Inflammatory macrophage treated with lipopolysaccharide for 1 hour (primary cell): ENCODE measurements around the gene KDM1A.

Experiments
- DNase-seq, 2 donors: peaks; one replicate each; pipeline ENCODE4 v3.0.0-alpha.2; 2020 to 2022

KDM1A gene

DNA sequence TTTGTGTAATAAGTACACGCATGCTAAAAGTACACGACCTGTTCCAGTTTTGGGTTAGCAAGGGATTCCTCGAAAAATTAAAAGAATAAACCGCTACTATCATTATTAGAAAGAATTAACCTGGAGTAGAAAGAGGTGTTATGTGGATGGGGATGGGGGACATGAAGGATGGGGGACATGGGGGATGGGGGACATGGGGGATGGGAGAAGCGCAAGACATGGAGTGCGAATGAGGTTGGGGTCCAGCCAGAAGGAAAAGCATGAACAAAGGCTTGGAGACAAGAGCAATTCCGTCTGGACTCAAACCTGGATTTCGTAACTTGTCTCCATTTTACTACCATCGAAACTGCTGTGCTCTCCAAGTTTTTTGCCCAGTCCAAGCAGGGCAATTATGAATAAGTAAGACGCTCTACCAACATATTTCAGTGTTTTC is 591 bp upstream of the KDM1A start:
- DNase-seq, result no peak

DNA sequence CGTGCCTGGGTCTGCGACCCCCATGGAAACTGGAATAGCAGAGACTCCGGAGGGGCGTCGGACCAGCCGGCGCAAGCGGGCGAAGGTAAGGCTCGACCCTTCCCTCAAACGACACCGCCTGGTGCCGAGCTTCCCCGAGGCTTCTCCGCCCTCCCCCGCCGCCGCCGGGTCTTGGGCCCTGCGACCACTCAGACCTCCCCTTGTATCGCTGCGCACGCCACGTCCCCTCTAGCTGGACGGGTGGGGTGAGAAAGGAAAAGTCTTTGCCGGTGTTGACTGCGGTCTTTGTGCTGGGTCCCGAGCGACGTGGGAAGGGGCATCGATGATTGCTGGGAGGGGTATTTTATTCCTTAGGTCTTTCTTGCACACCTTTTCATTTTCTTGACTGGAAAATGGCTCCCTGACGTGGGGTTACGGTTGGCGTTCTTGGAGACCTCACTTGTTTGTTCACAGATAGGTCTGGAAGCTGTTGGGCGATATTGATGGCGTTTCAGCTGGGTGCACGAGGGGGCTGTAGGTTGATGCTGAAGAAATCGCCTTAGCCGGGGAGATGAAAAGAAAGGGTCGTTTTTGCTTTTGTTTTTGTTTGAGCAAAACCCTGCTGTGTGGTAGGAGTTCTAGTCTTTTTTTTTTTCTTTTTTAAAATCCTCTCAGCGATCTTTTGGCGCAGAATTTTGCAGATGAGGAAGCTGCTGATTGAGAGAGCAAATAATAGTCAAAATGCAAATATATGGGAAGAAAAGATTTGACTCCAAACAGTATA is 776 bp downstream of the KDM1A start:
- DNase-seq, result peak; percentile 17 to 19

DNA sequence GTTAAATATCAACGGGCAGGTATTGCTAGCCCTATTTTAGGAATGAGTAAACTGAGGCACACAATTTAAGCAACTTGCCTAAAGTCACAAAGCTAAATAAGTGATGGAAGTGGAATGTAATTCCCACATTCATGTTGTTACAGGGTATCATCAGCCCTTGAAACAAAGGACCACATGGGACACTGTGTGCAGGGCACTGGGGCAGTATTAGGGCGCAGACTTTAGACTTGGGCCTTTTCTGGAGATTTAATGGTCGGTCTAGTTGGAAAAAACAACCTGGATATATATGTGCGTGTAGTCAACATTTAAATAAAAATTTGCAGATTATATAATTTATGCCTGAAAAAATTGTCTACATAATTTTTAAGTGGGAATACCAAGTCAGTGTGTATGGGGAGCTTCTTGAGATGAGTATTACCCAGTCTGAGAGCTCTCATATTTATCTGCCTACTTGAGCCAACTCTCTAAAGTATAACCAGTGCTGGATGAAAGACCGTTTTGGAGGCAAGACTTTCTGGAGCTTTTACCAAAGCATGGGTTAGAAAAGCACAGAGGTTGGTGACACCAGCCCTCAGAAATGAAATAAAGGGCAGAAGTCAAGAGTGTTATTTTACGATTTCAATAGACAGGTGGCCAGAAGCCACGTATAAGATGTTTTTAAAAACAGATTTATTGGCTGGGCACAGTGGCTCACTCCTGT is 1.6 kb downstream of the KDM1A start:
- DNase-seq, result no peak

DNA sequence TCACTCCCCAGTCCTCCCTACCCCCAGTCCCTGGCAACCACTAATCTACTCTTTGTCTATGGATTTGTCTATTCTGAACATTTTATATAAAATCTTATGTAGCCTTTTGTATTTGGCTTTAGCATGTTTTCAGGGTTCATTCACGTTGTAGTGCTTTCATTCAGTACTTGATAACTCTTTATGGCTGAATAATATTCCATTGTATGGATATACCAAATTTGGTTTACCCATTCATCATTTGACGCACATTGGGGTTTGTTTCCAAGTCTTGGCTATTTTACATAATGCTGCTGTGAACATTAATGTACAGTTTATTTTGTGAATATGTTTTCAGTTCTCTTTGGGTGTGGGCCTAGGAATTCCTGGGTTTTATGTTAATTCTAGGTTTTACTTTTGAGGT is 2.6 kb downstream of the KDM1A start:
- DNase-seq, result no peak

DNA sequence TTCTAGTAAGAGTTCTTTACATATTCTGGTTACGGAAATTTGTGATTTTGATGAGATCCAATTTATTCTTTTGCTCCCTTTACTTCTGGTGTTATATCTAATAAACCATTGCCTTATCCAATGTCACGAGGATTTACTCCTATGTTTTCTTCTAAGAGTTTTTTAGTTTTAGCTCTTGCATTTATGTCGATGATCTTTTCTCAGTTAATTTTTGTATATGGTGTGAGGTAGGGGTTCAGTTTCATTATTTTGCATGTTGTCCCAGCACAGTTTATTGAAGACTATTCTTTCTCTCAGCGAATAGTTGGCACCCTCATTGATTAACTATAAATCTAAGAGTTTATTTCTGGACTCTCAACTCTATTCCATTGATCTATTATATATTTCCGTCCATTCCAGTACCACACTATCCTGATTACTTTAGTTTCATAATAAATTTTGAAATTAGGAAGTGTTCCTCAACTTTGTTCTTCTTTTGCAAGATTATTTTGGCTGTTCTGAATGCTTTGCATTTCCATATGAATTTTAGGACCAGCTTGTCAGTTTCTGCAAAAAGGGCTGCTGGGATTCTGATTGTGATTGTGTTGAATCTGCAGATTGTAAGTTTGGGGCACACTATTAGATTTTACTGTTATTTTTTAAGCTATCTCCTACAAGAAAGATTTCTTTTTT is 4.0 kb downstream of the KDM1A start:
- DNase-seq, result peak; percentile 22 to 28

DNA sequence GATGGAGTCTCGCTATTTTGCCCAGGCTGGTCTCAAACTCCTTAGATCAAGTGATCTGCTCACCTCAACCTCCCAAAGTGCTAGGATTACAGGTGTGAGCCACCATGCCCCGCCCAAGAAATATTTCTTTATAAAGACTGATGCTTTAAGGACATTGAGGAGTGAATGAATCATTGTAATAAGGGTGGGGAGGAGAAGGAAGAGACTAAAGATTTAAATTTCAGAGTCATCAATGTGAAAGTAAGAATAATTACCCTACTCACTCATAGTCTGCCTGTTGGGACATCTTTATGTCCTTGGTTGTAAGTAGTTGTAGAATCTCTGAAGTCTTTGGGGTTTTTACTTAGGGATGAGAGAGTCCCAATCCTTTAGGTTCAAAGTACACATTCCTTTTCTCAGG is 7.3 kb downstream of the KDM1A start:
- DNase-seq, result no peak

DNA sequence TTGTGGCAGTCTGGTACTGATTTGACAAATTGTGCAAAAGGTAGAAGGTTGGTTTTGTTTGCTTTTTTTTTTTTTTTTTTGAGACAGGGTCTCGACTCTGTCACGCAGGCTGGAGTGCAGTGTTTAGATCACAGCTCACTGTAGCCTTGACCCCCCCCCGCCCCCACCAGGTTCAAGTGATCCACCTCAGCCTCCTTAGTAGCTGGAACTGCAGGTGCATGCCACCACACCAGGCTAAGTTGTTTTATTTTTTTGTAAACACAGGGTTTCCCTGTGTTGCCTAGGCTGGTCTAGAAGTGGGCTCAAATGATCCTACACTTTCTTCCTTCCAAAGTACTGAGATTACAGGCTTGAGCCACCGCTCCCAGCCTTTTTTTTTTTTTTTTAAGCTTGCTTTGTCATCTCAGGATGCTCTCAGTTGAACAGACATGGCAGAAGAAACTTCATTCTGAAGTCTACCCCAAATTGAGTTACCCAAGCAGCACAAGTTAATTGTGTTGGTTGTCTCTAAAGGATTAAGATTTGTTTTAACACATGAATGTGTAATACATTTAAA is 8.2 kb downstream of the KDM1A start:
- DNase-seq, result no peak

DNA sequence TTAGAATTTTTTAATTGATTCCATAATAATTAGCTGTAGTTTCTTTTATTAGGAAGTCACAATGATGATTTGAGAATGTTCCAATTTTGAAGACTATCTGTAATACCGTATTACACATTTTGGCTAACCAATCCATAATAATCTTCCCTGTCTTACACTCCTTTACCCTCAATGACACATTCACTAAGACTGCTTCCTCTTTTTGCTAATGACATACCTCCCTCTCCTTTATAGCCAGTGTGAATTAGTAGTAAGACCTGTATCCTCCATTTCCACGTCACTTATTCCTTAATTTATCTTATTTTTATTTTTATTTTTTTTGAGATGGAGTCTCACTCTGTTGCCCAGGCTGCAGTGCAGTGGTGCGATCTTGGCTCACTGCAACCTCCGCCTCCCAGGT is 10.1 kb downstream of the KDM1A start:
- peak; percentile 38 to 59 for DNase-seq

DNA sequence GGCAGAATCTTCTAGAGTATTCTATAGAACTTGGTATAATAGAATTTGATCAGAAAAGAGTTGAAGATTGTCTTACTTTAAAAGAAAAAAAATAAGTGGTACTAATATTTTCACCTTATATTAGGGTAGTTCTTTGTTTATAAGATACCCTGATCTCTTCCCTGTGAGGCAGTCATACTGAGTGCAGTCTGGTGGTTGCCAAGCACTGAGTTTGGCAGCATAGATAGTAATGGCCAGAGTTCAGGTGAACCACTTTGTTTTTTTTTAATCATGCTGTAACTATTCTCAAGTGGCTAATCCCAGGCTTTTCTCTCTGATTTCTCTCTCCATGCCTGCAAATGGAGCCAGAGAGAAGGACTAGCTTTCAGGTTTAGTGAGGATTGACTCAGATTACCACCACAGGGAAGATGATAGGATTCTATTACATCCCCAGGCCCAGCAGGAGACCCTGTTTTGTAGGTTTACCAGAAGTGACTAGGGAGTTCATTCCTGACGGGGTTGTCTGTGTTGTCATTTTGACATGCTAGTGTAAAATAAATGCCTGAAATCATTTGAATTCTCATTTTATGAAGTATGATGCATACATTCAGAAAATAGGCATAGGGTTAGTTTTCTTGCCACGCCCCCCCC is 16.7 kb downstream of the KDM1A start:
- no peak for DNase-seq

DNA sequence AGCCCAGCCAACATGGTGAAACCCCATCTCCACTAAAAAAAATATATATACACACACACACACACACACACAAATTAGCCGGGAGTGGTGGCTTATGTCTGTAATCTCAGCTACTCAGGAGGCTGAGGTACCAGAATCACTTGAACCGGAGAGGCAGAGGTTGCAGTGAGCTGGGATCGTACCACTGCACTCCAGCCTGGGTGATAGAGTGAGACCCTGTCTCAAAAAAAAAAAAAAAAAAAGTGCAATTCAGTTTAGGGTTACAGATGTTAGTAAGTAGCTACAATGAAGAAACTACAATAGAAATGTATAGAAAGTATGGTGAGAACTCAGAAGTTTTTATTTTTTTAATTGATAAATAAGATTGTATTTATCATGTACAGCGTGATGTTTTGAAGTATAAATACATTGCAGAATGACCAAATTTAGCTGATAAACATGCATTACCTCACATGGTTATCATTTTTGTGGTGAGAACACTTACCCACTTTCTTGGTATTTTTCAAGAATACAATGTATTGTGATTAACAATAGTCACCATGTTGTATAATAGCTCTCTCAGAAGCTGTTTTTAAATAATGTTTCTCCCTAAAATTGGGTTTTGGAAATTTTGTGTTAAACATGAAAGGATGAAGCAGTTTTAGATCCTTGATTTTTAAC is 17.9 kb downstream of the KDM1A start:
- DNase-seq, result no peak

DNA sequence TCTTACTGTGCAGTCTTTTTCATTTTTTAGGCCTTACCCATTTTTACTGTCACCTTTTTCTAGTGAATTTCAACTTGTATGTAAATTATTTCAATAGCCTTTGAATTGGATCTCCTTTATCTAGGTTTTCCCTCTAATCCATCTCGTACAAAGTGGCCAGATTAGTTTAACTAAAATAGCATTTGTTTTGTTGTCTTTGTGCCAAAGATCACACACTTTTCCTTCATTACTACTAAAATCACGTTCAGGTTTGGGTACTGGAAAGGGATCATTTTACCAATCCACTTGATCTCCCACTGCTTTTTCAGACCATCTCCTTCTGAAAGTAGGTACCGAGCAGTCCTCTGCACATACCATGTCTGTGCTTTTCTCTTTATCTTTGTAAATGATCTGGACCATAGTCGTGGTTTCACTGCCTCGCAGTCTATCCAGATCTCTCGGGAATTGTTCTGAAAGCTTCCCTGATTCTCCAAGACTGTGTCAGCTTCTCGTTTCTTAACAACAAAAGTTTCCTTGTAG is 20.1 kb downstream of the KDM1A start:
- no peak for DNase-seq

DNA sequence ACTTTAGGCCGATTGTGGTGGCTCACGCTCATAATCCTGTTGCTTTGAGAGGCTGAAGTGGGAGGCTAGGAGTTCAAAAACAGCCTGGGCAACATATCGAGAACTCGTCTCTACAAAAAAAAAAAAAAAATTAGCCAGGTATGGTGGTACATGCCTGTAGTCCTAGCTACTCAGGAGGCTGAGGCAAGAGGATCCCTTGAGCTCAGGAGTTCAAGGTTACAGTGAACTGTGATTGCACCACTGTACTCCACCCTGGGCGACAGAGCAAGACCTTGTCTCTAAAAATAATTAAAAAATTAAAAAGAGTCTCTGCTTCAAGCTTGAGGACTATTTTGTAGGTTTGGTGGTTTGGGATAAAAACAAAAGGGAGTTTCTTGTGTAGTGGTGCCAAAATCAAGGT is 21.2 kb downstream of the KDM1A start:
- no peak for DNase-seq

DNA sequence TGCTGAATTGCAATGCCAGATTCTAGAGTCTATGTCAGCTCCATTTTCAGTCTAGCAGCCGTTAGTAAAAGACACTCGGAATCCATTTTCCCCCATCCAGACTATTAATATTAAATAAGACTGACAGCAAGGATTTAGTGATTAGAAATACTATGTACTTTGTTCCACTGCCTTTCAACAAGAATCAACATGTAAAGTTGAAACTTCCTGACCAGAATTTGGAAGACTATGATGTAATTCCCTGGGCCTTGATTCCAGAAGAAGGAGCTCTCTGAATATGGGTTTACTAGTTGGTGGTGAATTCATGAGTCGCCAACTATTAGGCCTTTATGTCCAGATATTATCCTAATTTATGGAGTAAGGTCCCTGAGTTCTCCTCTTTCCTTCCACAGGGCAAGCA is 24.8 kb downstream of the KDM1A start:
- no peak for DNase-seq

DNA sequence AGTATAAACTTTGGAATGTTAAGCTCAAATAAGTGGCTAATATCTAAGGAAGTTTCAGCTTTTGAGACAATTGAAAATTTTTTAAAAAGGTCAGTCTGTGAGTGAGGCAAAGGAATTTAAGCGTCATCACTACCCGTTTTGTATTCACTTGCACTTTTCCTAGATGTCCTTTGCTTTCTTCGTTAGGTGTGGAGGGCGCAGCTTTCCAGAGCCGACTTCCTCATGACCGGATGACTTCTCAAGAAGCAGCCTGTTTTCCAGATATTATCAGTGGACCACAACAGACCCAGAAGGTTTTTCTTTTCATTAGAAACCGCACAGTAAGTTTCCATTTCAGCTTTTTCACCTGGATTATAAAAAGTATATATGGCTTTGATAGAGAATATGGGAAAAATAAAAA is 30.9 kb downstream of the KDM1A start:
- DNase-seq, result no peak

DNA sequence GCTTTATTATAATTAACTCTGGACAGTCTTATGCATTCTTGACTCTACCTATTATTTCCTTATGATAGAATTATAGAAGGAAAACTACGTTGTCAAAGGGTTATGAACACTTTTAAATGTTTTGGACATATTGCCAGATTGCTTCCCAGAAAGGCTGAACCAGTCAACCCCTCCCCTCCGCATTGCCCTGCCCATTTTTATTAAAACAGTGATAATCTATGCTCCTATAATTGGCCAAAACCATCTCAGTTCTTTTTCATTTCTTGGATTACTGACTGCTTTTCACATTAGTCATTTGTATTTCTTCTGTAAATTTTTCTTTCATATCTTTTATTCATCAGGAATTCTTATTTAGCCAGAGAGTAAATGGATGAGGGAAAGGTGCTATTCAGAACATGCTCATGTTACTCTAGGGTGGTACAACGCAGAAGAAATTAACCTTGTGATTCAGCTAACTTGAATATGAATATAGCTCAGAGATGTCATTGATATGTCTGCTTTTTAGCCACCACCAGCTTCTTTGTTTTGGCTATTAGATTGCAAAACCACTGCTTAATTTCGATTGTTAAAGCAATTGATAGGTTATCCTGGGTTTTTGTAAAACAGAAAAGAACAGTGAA is 32.1 kb downstream of the KDM1A start:
- DNase-seq, result no peak

DNA sequence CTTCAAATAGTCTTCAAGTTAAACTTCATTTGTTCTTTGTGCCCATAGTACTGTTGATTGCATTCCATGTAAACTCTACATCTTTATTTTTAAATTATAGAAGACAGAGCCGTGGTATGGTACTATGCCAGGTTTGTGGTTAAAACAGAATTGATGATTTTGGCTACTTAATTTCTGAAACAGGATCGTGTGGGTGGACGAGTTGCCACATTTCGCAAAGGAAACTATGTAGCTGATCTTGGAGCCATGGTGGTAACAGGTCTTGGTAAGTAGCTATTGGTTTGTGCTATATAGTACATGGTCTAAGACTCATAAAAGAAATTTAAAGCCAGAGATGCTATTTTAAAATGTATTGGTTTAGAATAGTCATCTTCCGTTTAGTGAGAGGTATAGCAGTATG is 38.0 kb downstream of the KDM1A start:
- DNase-seq, result no peak

DNA sequence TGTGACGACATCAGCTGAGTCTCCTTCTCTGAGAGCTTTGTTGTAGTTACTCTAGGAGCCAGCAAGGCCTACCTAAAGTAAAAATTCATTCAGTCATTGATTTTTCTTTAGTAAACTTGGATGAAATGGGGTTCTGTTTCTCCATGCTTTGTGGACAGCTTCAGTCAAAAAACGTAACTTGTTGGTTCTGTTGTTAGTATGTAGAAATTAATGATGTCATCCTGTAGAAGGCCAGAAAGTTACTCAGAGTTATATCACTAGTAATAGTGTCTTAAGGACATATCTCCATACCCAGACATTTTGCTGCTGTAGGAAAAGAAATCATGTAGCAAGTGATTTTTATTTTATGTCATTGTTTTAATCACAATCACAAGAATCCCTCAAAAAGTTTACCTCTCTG is 43.0 kb downstream of the KDM1A start:
- no peak for DNase-seq

DNA sequence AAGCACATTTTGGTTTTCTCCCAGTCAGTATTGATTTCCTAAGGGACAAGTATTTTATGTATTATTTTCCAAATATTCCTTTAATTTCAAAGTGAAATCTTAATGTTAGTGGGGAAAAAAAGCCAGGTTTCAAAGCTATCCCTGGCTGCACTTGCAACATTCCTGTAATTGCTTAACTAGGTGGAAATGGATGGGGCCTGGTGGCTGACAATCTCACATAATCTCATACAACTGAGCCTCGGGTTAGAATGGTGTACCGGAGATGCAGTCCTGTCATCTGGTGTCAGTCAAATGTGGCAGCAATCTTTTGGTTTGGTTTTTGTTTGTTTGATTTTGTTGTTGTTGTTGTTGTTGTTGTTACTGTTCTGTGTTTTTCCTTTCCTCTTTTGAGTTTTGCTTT is 46.1 kb downstream of the KDM1A start:
- no peak for DNase-seq

DNA sequence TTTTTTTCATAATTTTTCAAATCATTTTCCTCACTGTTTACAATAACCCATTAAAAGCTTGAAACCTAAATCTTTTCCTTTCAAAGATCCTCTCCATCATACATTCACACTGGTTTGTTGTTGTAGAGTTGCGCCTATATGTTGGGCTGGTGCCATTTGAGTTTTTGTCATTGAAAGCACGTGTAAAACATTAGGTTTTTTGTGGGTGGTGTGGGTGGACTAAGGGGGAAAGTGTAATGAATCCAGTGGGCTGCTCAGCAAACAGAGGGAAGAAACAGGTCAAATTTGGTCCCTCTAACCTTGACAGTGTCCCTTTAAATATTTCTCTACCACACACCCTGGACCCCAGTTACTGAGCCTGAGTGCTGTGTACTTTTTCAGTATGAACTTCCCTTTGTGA is 46.8 kb downstream of the KDM1A start:
- no peak for DNase-seq

DNA sequence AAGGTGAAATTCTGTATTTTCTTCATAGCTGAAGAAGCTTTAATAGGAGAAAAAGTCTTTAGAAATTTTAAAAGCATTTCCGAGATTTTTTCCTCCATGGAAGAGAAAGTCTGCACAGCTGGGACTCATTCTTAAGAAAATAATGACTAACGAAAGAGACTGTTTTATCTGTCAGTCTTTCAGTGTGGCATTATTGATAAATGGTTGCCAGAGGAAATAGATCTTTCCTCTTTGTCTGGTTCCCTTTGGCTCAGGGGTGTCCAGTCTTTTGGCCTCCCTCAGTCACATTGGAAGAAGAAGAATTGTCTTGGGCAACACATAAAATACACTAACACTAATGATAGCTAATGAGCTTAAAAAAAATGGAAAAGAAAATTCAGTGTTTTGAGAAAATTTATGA is 49.9 kb downstream of the KDM1A start:
- DNase-seq, result no peak

DNA sequence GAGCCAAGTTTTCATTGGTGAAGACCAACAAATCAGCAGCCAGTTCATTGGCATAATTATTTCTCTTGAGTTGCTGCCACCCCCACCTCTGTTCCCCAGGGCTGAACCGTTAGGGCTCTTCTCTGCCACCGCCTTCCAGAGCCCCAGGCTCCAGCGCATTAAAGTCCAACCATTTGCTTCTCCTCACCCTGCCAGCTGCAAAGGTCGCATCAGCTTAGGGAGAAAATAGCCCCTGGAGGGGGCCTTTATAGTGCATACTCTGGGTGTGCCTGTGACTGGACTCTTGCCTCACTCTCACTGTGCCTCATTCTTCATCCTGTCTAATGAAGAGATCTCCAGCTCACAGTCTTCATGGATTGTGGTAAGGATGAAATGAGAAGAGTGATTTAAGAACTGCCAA is 50.4 kb downstream of the KDM1A start:
- DNase-seq, result no peak

DNA sequence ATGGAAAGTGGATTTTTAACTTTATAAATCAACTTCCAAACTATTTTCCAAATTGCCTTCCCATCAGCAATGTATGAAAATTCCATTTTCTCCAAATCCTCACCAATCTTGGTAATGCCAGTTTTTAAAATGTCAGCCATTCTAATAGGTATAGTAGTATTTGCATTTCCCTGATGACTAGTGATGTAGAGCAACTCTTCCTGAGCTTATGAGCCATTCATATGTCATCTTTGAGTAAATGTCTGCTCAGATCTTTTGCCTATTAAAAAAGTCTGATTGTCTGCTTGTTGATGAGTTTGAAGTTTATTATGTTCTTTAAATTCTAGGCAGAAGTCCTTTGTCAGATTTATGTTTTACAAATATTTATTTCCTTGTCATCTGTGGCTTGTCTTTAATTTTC is 54.7 kb downstream of the KDM1A start:
- DNase-seq, result no peak
